ENCODE measurements around the gene ANKRD37.

Gene ANKRD37

GRCh38 chr4:185425647-185426352 lies 29.2 kb downstream of the ANKRD37 start, which contains the start of gene UFSP2:
UFSP2 (minus strand) TSS chr4:185425964; CDS start chr4:185425868, 96 bp downstream.
- Histone ChIP-seq H3K79me2 (ENCODE audit: insufficient read depth, low read length) (no peaks in the 10 kb centered on the region), H3K9me3 (ENCODE audit: insufficient read depth, low read length) (no peaks in the 10 kb centered on the region), H3F3A (ENCODE audit: insufficient read depth) (no peaks in the 10 kb centered on the region), H3K4me3 (ENCODE audit: insufficient read depth, low read length, poor library complexity, severe bottlenecking) (peak within 1 kb of the TSS; percentile 75), H3K4me2 (ENCODE audit: low read depth, low read length, poor library complexity, severe bottlenecking) (peak within 1 kb of the TSS; percentile 72), H3K27ac (ENCODE audit: low read depth, low read length) (peak within 1 kb of the TSS; percentile 77), H3K27me3 (ENCODE audit: low read length) (no peaks in the 10 kb centered on the region), H2AFZ (ENCODE audit: low read depth, low read length, severe bottlenecking) (peak within 1 kb of the TSS; percentile 93), H3K9ac (ENCODE audit: low read length) (peak within 1 kb of the TSS; percentile 72), H3K9me2 (replicated peaks; ENCODE audit: insufficient read depth, low read length) (no peaks in the 10 kb centered on the region), H4K20me1 (ENCODE audit: low read depth, low read length) (no peaks in the 10 kb centered on the region), H3K36me3 (ENCODE audit: low read length) (0 out of 2 replicates have a peak, but pooled peaks cover 2% of the 10 kb centered on the region)
- TF ChIP-seq CTCF (IDR thresholded peaks at IDR 0.05; ENCODE audit: insufficient read depth, low read length, poor library complexity, severe bottlenecking) (no peak), EZH2phosphoT487 (conservative IDR thresholded peaks at IDR 0.05; ENCODE audit: low read length) (no peak)

GRCh38 chr4:185426960-185427688 lies 30.5 kb downstream of the ANKRD37 start:
- Histone ChIP-seq H3K9me3 (ENCODE audit: insufficient read depth, low read length) (no peaks in the 10 kb centered on the region), H3K9me2 (replicated peaks; ENCODE audit: insufficient read depth, low read length) (no peaks in the 10 kb centered on the region), H4K20me1 (ENCODE audit: low read depth, low read length) (no peaks in the 10 kb centered on the region), H2AFZ (ENCODE audit: low read depth, low read length, severe bottlenecking) (no peak overlapping the region), H3K27ac (ENCODE audit: low read depth, low read length) (no peak overlapping the region), H3K9ac (ENCODE audit: low read length) (no peak overlapping the region), H3K4me3 (ENCODE audit: insufficient read depth, low read length, poor library complexity, severe bottlenecking) (no peak overlapping the region), H3K27me3 (ENCODE audit: low read length) (no peaks in the 10 kb centered on the region), H3K4me2 (ENCODE audit: low read depth, low read length, poor library complexity, severe bottlenecking) (no peak overlapping the region), H3K79me2 (ENCODE audit: insufficient read depth, low read length) (no peaks in the 10 kb centered on the region), H3K36me3 (ENCODE audit: low read length) (no peaks in the 10 kb centered on the region), H3F3A (ENCODE audit: insufficient read depth) (no peaks in the 10 kb centered on the region)
- no peak for TF ChIP-seq CTCF (IDR thresholded peaks at IDR 0.05; ENCODE audit: insufficient read depth, low read length, poor library complexity, severe bottlenecking)
- TF ChIP-seq EZH2phosphoT487 (conservative IDR thresholded peaks at IDR 0.05; ENCODE audit: low read length), result no peak

- Histone ChIP-seq H3K27ac (ENCODE audit: low read depth, low read length) (no peak overlapping the region), H3K79me2 (ENCODE audit: insufficient read depth, low read length) (no peaks in the 10 kb centered on the region)
Observed at GRCh38 chr4:185429660-185430059, 33.0 kb downstream of the ANKRD37 start.

More at GRCh38 chr4:185429660-185430059, 33.0 kb downstream of the ANKRD37 start:
- H4K20me1 ChIP-seq (ENCODE audit: low read depth, low read length), result no peaks in the 10 kb centered on the region
- no peak overlapping the region for H3K9ac ChIP-seq (ENCODE audit: low read length)
- H3K9me3 ChIP-seq (ENCODE audit: insufficient read depth, low read length), result no peaks in the 10 kb centered on the region
- H3K9me2 ChIP-seq (replicated peaks; ENCODE audit: insufficient read depth, low read length), result no peaks in the 10 kb centered on the region
- no peak overlapping the region for H3K4me3 ChIP-seq (ENCODE audit: insufficient read depth, low read length, poor library complexity, severe bottlenecking)
- no peak overlapping the region for H2AFZ ChIP-seq (ENCODE audit: low read depth, low read length, severe bottlenecking)
- no peaks in the 10 kb centered on the region for H3F3A ChIP-seq (ENCODE audit: insufficient read depth)
- no peaks in the 10 kb centered on the region for H3K36me3 ChIP-seq (ENCODE audit: low read length)
- no peak overlapping the region for H3K4me2 ChIP-seq (ENCODE audit: low read depth, low read length, poor library complexity, severe bottlenecking)
- H3K27me3 ChIP-seq (ENCODE audit: low read length), result no peaks in the 10 kb centered on the region
- TF ChIP-seq CTCF (IDR thresholded peaks at IDR 0.05; ENCODE audit: insufficient read depth, low read length, poor library complexity, severe bottlenecking), result no peak
- TF ChIP-seq EZH2phosphoT487 (conservative IDR thresholded peaks at IDR 0.05; ENCODE audit: low read length), result no peak
